Measurements from ENCODE around the gene TENM3.

DNA sequence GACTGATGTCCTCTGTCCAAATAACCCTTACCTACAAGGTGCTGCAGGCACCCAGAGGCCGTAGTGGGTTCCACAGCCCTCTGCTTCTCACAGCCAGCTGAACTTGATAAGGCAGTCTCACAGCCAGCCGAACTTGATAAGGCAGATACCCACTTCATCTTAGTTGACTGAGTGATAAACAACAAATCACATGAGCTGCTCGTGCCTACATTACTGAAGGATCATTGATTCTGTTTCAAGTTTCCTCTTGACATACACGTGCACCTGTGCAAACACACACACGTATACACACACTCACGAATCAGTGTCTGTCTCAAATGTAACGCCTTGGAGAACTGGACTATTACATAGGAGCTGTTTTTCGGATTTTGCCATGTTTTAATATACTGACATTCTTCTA is 397.7 kb downstream of the TENM3 start:
- TF ChIP-seq ZFP30 (CRISPR knock-in tag; IDR thresholded peaks at IDR 0.05) (no peak), OSR1 (CRISPR knock-in tag; IDR thresholded peaks at IDR 0.05) (no peak), TCF4 (CRISPR knock-in tag; IDR thresholded peaks at IDR 0.05; ENCODE audit: borderline replicate concordance) (no peak), ZC3H10 (CRISPR knock-in tag; IDR thresholded peaks at IDR 0.05) (no peak), ZFP3 (CRISPR knock-in tag; IDR thresholded peaks at IDR 0.05) (no peak), CSDC2 (CRISPR knock-in tag; IDR thresholded peaks at IDR 0.05) (no peak)
- TF ChIP-seq, protein P1, sequence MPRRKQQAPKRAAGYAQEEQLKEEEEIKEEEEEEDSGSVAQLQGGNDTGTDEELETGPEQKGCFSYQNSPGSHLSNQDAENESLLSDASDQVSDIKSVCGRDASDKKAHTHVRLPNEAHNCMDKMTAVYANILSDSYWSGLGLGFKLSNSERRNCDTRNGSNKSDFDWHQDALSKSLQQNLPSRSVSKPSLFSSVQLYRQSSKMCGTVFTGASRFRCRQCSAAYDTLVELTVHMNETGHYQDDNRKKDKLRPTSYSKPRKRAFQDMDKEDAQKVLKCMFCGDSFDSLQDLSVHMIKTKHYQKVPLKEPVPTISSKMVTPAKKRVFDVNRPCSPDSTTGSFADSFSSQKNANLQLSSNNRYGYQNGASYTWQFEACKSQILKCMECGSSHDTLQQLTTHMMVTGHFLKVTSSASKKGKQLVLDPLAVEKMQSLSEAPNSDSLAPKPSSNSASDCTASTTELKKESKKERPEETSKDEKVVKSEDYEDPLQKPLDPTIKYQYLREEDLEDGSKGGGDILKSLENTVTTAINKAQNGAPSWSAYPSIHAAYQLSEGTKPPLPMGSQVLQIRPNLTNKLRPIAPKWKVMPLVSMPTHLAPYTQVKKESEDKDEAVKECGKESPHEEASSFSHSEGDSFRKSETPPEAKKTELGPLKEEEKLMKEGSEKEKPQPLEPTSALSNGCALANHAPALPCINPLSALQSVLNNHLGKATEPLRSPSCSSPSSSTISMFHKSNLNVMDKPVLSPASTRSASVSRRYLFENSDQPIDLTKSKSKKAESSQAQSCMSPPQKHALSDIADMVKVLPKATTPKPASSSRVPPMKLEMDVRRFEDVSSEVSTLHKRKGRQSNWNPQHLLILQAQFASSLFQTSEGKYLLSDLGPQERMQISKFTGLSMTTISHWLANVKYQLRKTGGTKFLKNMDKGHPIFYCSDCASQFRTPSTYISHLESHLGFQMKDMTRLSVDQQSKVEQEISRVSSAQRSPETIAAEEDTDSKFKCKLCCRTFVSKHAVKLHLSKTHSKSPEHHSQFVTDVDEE (CRISPR knock-in tag; IDR thresholded peaks at IDR 0.05) = no peak
